OCI-LY1 (cell line): Measurements from ENCODE around the gene LMNA.
"Not testable (repeated sequence)": the region's sequence is repeated elsewhere in the genome, so short reads cannot be mapped to it uniquely, and the experiment has no call there.

ENCODE experiments used
- H2AFZ ChIP-seq: fragments of 200-600 bp; sonication (generic), shearing (Covaris generic); 2 replicates; pipeline ENCODE4 v1.6.0; 2014; ENCODE audit warnings: antibody characterized with exemption, mild to moderate bottlenecking, low read length
- H3F3A ChIP-seq: fragments of 200-600 bp; sonication (generic), shearing (Covaris generic); 2 replicates; pipeline ENCODE4 v1.6.0; 2014; ENCODE audit warnings: mild to moderate bottlenecking, antibody characterized with exemption, low read length, moderate library complexity; ENCODE audit not compliant: insufficient read depth
- H3K27ac ChIP-seq: fragments of 200-600 bp; sonication (generic); 2 replicates; pipeline ENCODE4 v1.5.1; 2014; ENCODE audit warnings: low read length, mixed run types, mild to moderate bottlenecking, low read depth; ENCODE audit not compliant: poor library complexity, severe bottlenecking
- H3K27me3 ChIP-seq: fragments of 200-600 bp; sonication (generic); 2 replicates; pipeline ENCODE4 v1.6.0; 2014; ENCODE audit warnings: antibody characterized with exemption, mild to moderate bottlenecking, low read length, moderate library complexity; ENCODE audit not compliant: insufficient read depth
- H3K36me3 ChIP-seq: fragments of 200-600 bp; sonication (generic); 2 replicates; pipeline ENCODE4 v1.6.1; 2014; ENCODE audit warnings: mild to moderate bottlenecking, antibody characterized with exemption, low read length, moderate library complexity, mixed read lengths; ENCODE audit not compliant: insufficient read depth
- H3K4me1 ChIP-seq: fragments of 200-600 bp; sonication (generic); 2 replicates; pipeline ENCODE4 v1.5.1; 2014; ENCODE audit warnings: mild to moderate bottlenecking, low read length, moderate library complexity; ENCODE audit not compliant: insufficient read depth, severe bottlenecking
- H3K4me2 ChIP-seq: fragments of 200-600 bp; sonication (generic), shearing (Covaris generic); 2 replicates; pipeline ENCODE4 v1.6.1; 2014; ENCODE audit warnings: low read length
- H3K4me3 ChIP-seq: fragments of 200-600 bp; sonication (generic); 2 replicates; pipeline ENCODE4 v1.5.1; 2014; ENCODE audit warnings: low read length, low read depth, mild to moderate bottlenecking, mixed read lengths; ENCODE audit not compliant: poor library complexity, severe bottlenecking
- H3K79me2 ChIP-seq: fragments of 200-600 bp; shearing (Covaris generic); 2 replicates; pipeline ENCODE4 v1.6.1; 2016; ENCODE audit warnings: mixed run types, low read length, mixed read lengths; ENCODE audit not compliant: insufficient read depth
- H3K9ac ChIP-seq: fragments of 200-600 bp; sonication (generic), shearing (Covaris generic); 2 replicates; pipeline ENCODE4 v1.6.1; 2014; ENCODE audit warnings: mild to moderate bottlenecking, low read length, mixed read lengths
- H3K9me2 ChIP-seq: fragments of 200-600 bp; sonication (generic), shearing (Covaris generic); 2 replicates; pipeline ENCODE4 v1.6.1; 2014; ENCODE audit warnings: low read depth, mild to moderate bottlenecking, low read length, mixed read lengths
- H3K9me3 ChIP-seq: fragments of 200-600 bp; shearing (Covaris generic); 2 replicates; pipeline ENCODE4 v1.6.1; 2014; ENCODE audit warnings: low read length, mixed read lengths
- H4K20me1 ChIP-seq: fragments of 200-600 bp; sonication (generic), shearing (Covaris generic); 2 replicates; pipeline ENCODE4 v1.6.0; 2016; ENCODE audit warnings: mild to moderate bottlenecking, low read length; ENCODE audit not compliant: insufficient read depth
- CTCF ChIP-seq: fragments of 200-600 bp; sonication (generic), shearing (Covaris generic); IDR thresholded peaks from 2 replicates; pipeline ENCODE4 v1.5.1; 2017; ENCODE audit warnings: mild to moderate bottlenecking, antibody characterized with exemption, low read length, moderate library complexity, mixed read lengths
- EZH2 ChIP-seq: fragments of 200-600 bp; sonication (generic), shearing (Covaris generic); IDR thresholded peaks from 2 replicates; pipeline ENCODE4 v1.8.0; 2017; ENCODE audit warnings: borderline replicate concordance, mixed run types, mild to moderate bottlenecking, antibody characterized with exemption, low read length, moderate library complexity, mixed read lengths

The LMNA gene

GRCh38 chr1:156122519-156123355 lies 8.2 kb downstream of the LMNA start:
- Histone ChIP-seq H3K9ac (no peak overlapping the region), H3K9me2 (no peaks in the 10 kb centered on the region), H3K4me1 (peaks cover 10% of the 10 kb centered on the region), H2AFZ (no peak overlapping the region), H3K4me2 (no peak overlapping the region), H3K27me3 (0 out of 2 replicates have a peak, but pooled peaks cover 4% of the 10 kb centered on the region), H3K27ac (no peak overlapping the region), H3K36me3 (no peaks in the 10 kb centered on the region), H3K79me2 (no peaks in the 10 kb centered on the region), H3F3A (no peaks in the 10 kb centered on the region), H4K20me1 (no peaks in the 10 kb centered on the region), H3K4me3 (no peak overlapping the region), H3K9me3 (no peaks in the 10 kb centered on the region)
- TF ChIP-seq CTCF (no peak), EZH2 (no peak)

- Histone ChIP-seq H3K27ac (no peak overlapping the region), H3K36me3 (no peaks in the 10 kb centered on the region), H3K4me3 (no peak overlapping the region), H3K79me2 (no peaks in the 10 kb centered on the region), H3F3A (no peaks in the 10 kb centered on the region), H2AFZ (no peak overlapping the region), H3K9me2 (no peaks in the 10 kb centered on the region), H3K9ac (no peak overlapping the region), H3K4me2 (no peak overlapping the region), H3K27me3 (0 out of 2 replicates have a peak, but pooled peaks cover 4% of the 10 kb centered on the region), H3K9me3 (no peaks in the 10 kb centered on the region), H4K20me1 (no peaks in the 10 kb centered on the region), H3K4me1 (peaks cover 13% of the 10 kb centered on the region)
- no peak; the same call in 1 of the 2 replicates for TF ChIP-seq CTCF
- no peak for TF ChIP-seq EZH2
Observed at GRCh38 chr1:156123356-156124196, 9.1 kb downstream of the LMNA start.

GRCh38 chr1:156124557-156125483 lies 10.3 kb downstream of the LMNA start:
- TF ChIP-seq CTCF = no peak
- no peak for TF ChIP-seq EZH2
- H3F3A ChIP-seq = no peaks in the 10 kb centered on the region
- H3K27ac ChIP-seq = no peak overlapping the region
- H3K79me2 ChIP-seq = no peaks in the 10 kb centered on the region
- no peaks in the 10 kb centered on the region for H3K9me3 ChIP-seq
- no peak overlapping the region for H2AFZ ChIP-seq
- no peak overlapping the region for H3K4me2 ChIP-seq
- H3K27me3 ChIP-seq = 0 out of 2 replicates have a peak, but pooled peaks cover 4% of the 10 kb centered on the region
- H3K4me3 ChIP-seq = no peak overlapping the region
- no peaks in the 10 kb centered on the region for H3K36me3 ChIP-seq
- peaks cover 18% of the 10 kb centered on the region for H3K4me1 ChIP-seq
- H3K9ac ChIP-seq = no peak overlapping the region
- no peaks in the 10 kb centered on the region for H3K9me2 ChIP-seq
- no peaks in the 10 kb centered on the region for H4K20me1 ChIP-seq

- H3F3A ChIP-seq, H4K20me1 ChIP-seq, H3K9ac ChIP-seq, H3K27me3 ChIP-seq, H3K9me2 ChIP-seq, H3K4me2 ChIP-seq, H3K27ac ChIP-seq, H3K9me3 ChIP-seq, H3K79me2 ChIP-seq, H3K4me3 ChIP-seq, H3K36me3 ChIP-seq, H2AFZ ChIP-seq: not testable (repeated sequence)
- peaks cover 18% of the 10 kb centered on the region for H3K4me1 ChIP-seq
Observed at GRCh38 chr1:156125544-156125943, 11.0 kb downstream of the LMNA start.
